Ishikawa (cell line): ENCODE measurements around the gene KLF13.

ENCODE experiments used
- CEBPB ChIP-seq: IDR thresholded peaks from 2 replicates; pipeline ENCODE4 v1.6.1; 2012
- EGR1 ChIP-seq: IDR thresholded peaks from 2 replicates; pipeline ENCODE4 v1.6.1; 2012
- EP300 ChIP-seq: IDR thresholded peaks from 2 replicates; pipeline ENCODE4 v1.6.1; 2012; ENCODE audit warnings: borderline replicate concordance
- FOXM1 ChIP-seq: IDR thresholded peaks from 2 replicates; pipeline ENCODE4 v1.6.1; 2012; ENCODE audit warnings: low read depth, borderline replicate concordance
- MAX ChIP-seq: IDR thresholded peaks from 2 replicates; pipeline ENCODE4 v1.6.1; 2012
- NFIC ChIP-seq: IDR thresholded peaks from 2 replicates; pipeline ENCODE4 v1.6.1; 2012
- RAD21 ChIP-seq: IDR thresholded peaks from 2 replicates; pipeline ENCODE4 v1.6.1; 2012; ENCODE audit warnings: low read depth
- TAF1 ChIP-seq: IDR thresholded peaks from 2 replicates; pipeline ENCODE4 v1.6.1; 2012; ENCODE audit warnings: low read depth, mild to moderate bottlenecking
- TCF12 ChIP-seq: IDR thresholded peaks from 2 replicates; pipeline ENCODE4 v1.6.1; 2012; ENCODE audit warnings: low read depth
- YY1 ChIP-seq: IDR thresholded peaks from 2 replicates; pipeline ENCODE4 v1.6.1; 2012; ENCODE audit warnings: low read depth
- ZBTB7A ChIP-seq: IDR thresholded peaks from 2 replicates; pipeline ENCODE4 v1.6.1; 2012; ENCODE audit warnings: low read depth

DNA sequence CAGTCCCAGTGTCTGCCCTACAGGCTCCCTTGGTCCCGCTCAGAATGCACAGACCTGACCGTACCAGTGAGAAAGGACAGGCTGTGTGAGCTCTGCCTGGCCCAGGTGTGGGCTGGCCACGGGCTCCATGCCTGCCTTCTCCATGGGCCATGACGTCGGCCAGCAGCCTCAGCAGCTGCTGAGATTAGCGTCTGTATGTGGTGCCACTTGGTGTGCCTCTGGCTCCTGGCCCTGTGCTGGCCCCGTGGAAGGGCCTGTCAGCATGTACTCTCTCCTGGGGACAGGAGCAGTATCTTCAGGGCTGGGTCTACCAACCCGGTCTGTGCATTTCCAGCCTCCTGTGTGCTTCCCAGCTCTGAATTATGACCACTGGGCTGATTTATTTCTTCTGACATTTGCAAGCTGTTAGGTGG is 25.7 kb downstream of the KLF13 start:
- TF ChIP-seq CEBPB (no peak), TAF1 (no peak), YY1 (no peak), RAD21 (no peak), MAX (no peak), NFIC (no peak), EGR1 (no peak), TCF12 (no peak), FOXM1 (no peak), EP300 (no peak), ZBTB7A (no peak)
